HG02763 (cell line): Measurements from ENCODE around the gene DOC2B.
"Not testable (repeated sequence)": the region's sequence is repeated elsewhere in the genome, so short reads cannot be mapped to it uniquely, and the experiment has no call there.

Experiments used
- ATAC-seq: cut with Tn5 transposase; IDR thresholded peaks from one replicate; pipeline ENCODE4 v1.9.1; 2021; ENCODE audit warnings: mild to moderate bottlenecking, moderate library complexity; ENCODE audit not compliant: unreplicated experiment

Gene DOC2B

DNA sequence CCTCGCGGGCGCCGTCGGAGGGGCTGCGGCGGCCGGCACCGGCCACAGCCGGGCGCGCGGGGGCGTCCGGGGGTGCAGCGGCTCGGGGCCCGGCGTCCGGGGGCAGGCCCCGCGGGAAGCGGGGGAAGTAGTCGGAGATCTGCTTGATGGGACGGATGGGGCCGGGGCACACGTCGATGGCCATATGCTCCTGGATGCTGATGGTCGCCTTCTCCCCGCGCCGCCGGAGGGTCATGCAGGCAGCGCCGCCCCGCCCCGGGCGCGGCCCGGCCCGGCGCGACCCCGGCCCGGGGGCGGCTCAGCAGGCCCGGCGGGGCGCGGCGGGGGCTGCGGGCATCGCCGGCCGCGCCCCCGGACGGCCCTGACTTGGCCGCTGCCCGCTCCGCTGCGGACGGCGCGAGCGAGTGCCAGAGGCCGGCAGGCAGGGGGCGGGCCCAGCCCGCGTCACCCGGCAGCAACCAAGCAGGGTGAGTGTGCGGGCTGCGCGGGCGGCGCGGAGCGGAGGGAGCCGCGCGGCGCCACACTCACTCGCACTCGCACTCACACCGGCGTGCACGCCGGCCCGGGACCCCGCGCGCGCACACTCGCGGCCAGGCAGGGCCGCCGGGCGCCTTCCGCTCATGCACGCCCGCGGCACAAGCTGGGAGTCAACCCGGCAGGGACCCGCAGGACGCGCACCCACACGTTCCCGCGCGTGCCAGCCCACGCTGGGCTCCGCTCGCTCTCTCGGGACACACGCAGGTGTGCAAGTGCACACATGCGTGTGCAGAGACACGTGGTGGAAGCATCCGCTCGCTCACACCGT, at the start of gene DOC2B:
TSS of gene DOC2B (minus strand) at position 406 of the 805 bp plus-strand sequence. CDS start at position 235, 171 bp downstream.
- no peak for ATAC-seq

DNA sequence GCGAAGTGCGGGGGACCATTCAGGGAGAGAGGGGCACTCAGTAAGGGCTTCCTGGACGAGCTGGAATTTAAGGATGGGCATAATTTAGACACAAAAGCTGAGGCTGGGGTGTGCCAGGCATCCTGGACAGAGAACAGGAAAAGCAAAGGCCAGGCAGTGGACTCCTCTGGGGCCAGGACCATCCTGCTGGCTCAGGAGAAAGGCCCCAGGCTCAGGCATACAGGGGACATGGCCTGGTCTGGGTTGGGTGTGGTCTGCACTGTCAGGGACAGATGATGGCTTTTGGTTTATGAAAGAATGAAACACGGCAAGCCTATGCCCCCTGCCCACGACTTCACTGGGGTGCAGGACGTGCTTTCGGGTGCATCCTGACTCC, 48.9 kb upstream of the DOC2B start:
- no peak for ATAC-seq

DNA sequence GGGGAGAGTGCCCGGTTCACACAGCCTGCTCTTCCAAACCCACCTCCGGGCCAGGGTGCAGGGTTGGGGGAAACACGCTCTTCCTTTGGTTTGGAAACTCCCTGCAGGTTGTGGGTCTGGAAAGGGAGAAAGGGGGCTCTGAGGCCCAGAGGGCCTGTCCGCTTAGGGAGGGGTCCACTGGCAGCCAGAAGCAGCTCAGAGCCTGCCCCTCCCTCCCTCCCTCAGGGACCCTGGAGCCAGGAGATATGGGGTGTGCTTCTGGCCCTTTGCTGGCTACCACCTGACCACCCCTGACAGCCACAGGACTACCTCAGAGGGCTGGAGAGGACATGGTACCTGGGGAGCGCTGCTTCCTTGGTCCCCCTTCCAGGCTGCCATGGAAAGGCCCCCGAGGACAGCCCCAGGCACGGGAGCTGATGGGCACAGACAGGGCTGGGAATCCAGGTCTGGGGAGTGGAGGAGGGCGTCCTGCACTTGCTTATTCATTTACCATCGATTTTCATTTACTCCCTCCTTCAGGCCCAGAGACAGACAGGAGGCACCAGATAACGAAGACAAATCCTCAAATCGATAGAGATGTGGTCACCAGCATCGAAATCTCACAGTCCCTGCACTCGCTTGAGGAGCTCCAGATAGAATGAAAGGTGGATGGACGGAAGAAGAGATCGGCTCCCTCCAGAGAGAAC, 48.4 kb upstream of the DOC2B start:
- no peak for ATAC-seq

DNA sequence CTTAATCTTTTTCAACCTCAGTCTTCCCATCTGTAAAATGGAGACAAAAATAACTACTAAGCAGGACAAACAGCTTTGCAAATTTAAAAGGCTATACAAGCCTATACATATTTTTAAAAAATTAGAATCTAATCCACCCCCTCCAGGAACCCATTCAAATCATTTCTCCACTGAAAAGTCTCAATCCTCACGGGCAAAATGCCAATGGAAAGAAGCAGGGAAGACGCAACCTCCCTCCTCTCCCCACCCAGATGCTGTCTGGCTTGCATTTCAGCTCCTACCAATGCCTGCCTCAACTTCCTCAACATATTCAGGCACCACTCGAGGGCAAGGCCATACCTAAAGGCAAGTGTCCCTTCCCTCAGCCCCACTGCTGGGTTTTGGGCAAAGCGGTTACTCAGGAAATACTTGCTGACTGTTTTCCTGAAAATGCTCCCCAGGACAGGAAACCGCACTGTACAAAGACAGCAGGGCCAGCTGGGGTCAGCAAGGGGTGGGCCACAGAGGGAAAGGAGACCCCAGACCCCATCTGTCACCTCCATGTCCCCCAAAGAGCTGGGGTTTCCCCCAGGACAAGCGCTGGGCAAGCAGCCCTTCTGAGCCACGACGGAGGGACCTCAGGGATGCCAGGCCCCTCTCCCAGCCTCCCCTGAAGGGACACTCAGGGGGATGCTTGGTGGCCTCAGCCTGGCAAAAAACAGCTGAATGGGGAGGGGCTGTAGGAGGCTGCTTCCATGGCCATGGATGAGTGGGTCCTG, 47.7 kb upstream of the DOC2B start:
- no peak for ATAC-seq

- ATAC-seq: no peak
Observed at GRCh38 chr17:227946-228615, 46.6 kb upstream of the DOC2B start.

DNA sequence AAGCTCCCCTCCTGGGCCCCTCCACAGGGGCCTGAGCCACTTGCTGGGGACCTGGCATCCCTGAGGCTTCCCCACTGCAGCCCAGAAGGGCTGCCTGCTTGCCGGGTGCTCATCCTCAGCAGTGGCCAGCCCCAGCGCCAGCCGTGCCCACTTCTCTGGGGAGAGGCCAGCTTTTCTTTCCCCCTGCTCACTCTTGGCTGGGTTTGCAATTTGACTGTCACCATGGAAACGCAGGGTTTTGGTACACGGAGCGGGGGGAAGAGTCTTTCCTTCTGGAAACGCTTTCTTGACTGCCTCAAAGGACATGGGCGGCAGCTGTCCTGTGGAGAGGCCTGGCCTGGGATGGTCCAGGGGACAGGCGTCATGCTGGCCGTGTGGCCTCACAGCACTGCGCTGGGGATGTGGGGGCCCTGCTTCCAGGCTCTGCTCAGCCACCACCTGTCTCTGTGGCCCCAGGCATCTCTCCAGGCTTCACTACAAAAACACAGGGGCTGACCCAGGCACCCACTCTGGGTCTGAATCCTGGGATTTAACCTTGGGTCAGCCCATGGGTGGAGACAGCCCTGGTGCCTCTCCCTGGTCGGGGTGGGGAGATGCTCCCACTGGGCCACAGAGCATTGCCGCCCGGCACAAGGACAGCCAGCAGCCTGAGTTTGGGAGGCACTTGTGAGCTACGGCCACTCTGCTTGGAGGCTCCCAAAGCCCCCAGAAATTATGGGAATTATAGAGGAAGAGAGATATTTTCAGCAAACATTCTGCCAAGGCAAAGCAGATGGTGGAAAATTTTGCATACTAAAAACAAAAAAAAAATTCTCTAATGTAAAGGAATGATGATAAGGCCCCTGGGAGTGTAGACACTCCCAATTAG, 45.9 kb upstream of the DOC2B start:
- no peak for ATAC-seq

DNA sequence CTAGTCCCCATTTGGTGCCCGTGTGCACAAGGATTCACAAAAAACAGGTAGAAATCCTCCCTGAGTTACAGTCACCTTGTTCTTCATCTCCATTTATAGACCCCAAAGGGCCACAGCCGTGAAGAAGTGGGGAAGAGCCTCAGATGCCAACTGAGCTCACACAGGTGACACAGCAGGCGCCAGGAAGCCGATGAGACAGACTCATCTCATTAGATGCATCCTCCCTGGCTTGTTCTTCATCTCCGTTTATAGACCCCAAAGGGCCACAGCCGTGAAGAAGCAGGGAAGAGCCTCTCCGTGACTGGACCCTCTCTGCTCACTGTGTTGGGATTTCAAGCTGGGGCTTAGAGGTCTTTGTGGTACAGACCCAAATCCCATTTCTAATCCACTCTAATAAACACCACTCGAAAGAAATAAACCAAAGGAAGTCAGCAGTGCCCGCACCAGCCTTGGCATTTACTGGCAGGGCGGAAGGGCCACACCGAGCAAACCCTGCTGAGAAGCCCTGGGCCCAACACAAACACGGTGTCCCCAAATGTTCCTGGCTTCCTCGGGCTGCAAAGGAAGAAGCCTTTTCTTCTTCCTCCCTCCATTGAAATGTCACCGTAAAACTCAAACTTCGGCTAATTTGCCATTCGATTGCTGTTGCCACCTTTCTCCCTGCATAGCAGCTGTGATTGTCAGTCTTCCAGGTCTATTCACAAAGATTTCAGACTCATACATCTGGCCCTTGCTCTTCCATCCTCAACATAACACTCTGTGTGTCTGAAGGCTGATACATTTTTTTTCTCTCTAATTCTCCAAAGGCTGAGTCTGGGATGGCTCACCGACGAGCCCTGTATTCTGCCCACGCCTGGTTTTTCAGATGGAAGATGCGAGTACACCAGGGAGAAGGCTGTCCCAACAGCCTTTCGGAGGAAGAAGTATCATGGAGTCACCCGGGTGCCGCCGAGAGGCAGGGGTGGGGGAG, 44.9 kb upstream of the DOC2B start:
- no peak for ATAC-seq

DNA sequence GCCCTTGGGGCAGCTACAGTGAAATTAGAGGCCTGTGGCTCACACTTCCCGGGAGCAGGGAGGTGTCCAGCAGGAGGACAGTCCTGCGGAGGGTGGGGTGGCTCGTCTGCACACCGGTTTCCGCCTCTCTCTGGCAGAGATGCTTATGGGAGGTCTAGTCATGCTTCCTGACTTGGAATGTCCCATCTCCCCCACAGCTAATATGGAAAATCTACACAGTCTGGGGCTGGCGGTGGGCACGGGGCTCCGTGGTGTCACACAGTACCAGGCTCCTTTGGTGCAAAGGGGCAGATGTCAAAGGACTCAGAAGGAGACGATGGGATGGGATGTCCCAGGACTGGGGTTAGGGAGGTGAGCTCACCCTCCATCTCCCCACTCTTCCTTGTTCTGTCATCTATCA, 44.1 kb upstream of the DOC2B start:
- ATAC-seq: no peak

- not testable (repeated sequence) for ATAC-seq
Observed at GRCh38 chr17:224576-224975, 43.1 kb upstream of the DOC2B start.

GRCh38 chr17:223723-224471, 42.4 kb upstream of the DOC2B start:
- no peak for ATAC-seq

GRCh38 chr17:222172-222571, 40.7 kb upstream of the DOC2B start:
- no peak for ATAC-seq

- no peak for ATAC-seq
Observed at GRCh38 chr17:219696-220095, 38.2 kb upstream of the DOC2B start.

DNA sequence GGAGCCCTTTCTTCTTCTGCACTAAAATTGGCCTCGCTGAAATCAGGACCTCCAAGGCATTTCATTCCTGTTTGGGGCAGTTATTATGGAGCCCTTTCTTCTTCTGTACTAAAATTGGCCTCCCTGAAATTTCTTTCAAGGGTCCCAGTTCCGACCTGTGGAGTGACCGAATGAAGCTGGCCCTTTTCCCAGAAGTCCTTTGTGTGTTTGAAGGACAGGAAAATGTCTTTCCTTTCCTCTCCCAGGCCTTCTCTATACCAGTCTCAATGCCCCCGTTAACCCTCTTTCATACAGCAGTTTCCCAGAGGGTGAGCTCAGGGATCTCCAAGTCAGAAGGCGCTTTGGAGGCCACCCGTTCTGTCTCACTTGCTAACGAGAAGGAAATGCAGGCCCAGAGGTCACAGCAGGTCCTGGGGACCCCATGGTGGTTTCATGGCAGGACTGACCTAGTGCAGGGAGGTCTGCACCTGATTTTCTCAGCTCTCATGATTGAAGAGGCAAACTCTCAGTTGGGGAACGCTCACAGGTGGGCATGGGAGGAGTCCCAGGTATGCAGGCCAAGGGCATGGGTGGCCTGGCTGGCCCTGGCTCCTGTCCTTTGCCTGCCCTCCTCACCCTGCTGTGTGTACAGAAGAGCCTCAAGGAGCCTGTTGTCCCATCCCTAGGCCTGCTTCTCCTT, 37.1 kb upstream of the DOC2B start:
- ATAC-seq: no peak

GRCh38 chr17:216625-217024, 35.2 kb upstream of the DOC2B start:
- no peak for ATAC-seq

GRCh38 chr17:215563-216478, 34.4 kb upstream of the DOC2B start:
- not testable (repeated sequence) for ATAC-seq

- no peak for ATAC-seq
Observed at GRCh38 chr17:214881-215331, 33.5 kb upstream of the DOC2B start.
